GM21786 (cell line): ENCODE results near the gene RTN4IP1.
"Not testable (repeated sequence)": the region's sequence is repeated elsewhere in the genome, so short reads cannot be mapped to it uniquely, and the experiment has no call there.

Experiments
- ATAC-seq: cut with Tn5 transposase; IDR thresholded peaks from one replicate; pipeline ENCODE4 v1.9.1; 2021; ENCODE audit not compliant: unreplicated experiment

RTN4IP1 gene

GRCh38 chr6:106548926-106549455, 80.3 kb downstream of the RTN4IP1 start:
- ATAC-seq, result not testable (repeated sequence)

DNA sequence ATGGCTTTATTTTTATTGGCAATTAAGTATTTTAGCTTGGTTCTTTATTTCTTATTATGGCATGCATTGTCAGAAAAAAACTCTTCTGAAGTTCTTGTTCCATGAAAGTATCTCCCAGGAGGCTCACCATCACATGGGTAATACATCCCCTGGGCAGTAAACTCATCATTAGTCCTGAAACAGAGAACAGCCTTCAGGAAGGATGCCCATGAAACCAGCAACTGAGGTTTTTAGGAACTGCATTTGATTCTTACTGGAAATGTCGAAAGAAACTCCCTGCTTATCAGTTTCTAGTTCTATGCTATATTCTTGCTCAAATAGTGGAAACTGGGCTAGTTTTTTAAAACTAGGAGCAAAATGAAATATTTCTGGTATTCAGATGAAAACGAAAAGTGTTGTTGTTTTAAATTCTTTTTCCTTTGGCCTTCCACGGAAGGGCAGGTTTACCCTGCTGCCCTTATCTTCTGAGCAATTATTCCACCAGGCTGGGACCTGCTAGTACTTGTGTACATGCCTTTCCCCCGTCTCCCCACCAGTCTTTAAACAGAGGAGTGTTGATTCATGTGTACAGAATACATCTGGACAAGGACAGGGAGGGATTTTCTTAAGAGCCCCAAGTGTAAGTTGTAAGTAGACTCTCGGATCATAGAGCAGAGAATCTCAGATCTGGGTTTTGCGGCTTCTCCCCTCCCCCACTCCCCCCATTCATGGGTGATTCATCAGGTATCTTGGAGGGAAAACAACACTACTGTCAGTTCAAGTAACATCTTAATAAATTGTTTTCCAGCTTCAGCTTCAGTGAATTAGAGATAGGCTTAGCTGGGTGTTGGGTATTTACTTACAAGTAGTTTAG, 81.5 kb downstream of the RTN4IP1 start:
- ATAC-seq, result no peak

DNA sequence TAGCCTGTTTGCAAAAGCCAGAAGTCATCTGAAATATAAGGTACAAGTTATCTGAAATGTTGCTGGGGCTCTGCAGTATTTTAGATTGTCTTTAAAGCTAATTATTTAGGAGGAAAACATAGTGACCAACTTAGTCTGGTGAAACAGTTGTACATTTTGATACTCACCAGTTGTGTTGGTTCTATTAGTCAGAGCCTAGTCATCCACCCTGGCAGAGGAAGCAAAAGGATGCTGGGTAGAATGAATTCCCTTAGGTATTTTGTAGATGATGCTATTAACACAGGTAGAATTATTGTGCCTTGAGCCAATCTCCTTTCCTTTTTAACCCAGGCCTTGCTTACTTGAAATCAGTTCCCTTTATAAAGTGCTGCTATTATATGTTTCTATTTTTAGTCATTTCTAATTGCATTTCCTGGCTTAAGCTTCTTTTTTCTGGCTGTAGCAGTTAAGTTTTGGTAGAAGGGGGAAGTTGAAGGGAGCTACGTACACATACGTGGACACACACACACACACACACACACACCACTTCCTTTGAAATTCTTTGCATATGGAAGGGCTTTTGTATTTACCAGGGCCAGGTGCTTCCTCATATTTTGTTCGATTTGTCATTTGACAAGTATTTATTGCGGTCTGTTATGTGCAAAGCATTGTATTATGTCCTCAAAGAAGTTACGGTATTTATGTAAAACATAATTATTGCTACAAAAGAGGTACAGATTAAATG, 82.4 kb downstream of the RTN4IP1 start:
- ATAC-seq, result no peak

- ATAC-seq, result no peak
These were observed 83.0 kb downstream of the RTN4IP1 start for GRCh38 chr6:106546261-106546690.

- ATAC-seq, result no peak
These were observed 88.4 kb downstream of the RTN4IP1 start for GRCh38 chr6:106540907-106541306.

- ATAC-seq, result no peak
These were observed 88.9 kb downstream of the RTN4IP1 start for GRCh38 chr6:106540432-106540831.

GRCh38 chr6:106539936-106540335, 89.4 kb downstream of the RTN4IP1 start:
- ATAC-seq, result no peak

DNA sequence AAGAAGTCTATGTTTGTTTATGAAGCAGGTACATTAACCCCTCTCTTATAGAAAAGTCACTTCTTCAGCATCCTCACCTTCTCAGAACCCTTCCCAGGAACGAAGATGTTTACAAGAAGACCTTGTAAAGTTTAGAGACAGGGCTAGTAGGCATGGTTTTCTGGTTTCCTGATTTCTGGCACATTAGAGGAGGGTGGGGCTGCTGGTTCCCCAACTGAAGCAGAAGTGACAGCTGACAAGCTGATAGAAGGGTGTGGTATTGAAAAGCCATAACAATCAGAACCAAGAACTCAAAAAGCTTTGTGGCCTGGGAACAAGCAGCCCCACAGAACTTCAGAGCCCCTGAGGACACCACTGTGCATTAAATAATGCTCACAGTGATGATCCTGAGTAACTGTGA, 91.2 kb downstream of the RTN4IP1 start:
- no peak for ATAC-seq

DNA sequence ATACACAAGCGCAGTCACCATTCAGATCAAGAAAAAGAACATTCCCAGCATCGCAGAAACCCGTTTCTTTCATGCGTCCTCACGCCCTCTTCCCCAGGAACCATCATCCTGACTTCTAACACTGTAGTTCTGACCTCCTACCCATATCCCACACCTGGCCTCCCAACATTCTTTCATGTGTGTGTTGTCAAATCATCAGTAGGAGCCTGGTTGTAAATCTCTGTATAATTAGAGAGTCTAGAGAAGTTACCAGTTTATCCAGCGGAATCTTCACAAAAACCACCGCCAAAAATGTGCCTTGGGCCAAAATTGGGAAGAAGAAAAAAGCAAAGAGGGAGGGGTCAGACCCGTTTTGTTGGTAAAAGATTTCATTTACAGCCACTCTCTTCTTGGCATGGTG, 91.6 kb downstream of the RTN4IP1 start:
- ATAC-seq, result no peak

- ATAC-seq, result no peak
These were observed 92.4 kb downstream of the RTN4IP1 start for GRCh38 chr6:106536851-106537250.

DNA sequence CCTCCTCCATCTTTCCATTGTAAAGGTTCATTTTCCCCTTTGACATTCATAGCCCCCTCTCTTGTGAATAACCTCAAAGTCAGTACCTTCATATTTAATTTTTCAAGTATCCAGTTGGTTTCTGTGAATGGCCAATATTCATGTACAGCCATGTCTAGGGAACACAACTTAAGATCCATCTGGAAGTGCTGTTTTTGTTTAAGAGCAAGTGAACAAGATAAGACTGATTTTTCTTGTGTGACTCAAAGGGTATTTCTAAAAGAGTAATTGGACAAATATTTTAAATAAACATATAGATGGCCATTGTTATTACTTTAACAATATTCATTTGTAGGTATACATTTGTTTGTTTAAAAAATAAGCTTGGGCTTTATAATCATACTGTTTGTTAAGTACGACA, 92.9 kb downstream of the RTN4IP1 start:
- no peak for ATAC-seq

DNA sequence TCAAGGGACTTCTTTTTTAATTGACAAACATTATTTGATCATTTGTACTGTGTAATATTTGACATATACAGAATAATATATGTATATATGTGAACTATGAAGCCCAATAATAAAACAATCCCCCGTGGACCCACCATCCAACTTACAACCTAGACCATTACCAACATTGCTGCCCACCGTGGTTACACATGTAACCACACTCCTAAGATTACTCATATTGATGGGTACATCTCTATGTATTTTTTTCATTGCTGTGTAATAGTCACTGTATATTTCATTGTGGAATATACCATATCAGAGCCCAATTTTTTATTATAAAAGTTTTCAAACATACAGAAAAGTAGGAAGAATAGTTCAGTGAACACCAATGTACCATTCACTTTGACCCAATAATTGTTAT, 94.3 kb downstream of the RTN4IP1 start:
- no peak for ATAC-seq

GRCh38 chr6:106534564-106534982, 94.7 kb downstream of the RTN4IP1 start:
- peak; percentile 45 for ATAC-seq

GRCh38 chr6:106534004-106534403, 95.3 kb downstream of the RTN4IP1 start:
- ATAC-seq, result no peak

DNA sequence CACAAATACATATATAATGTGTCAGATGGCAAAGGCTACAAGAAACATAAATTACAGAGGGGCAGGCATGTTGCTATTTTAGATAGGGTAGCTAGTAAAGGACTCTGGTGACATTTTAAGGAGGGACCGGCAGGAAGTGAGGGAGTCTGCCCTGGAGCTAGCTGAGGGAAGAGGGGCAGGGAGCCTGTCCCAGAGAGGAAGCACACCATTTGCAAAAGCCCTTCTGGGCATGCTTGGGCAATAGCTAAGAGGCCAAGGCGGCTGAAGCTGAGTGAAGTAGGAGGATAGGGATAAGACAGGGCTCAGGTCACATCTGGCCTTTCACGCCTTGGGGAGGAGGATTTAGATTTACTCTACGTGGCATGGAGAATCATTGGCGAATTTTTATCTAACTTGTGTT, 96.2 kb downstream of the RTN4IP1 start:
- ATAC-seq, result no peak

GRCh38 chr6:106530502-106530901, 98.8 kb downstream of the RTN4IP1 start:
- ATAC-seq, result no peak

DNA sequence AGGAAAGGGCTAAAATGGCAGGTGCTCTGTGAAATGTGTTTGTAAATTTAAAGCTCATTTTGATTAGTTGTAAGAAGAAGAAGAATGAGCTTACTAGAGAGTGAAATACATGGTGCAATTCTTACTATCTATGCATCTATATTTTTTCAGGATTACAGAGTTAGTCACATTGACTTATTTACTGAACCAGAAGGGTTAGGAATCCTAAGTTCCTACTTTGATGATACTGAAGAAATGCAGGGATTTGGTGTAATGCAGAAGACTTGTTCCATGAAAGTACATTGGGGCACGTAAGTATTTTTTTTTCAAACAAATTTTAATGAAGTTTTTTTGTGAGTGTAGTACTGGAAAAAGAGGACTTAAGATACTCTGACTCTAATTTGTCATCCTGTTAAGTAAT, 99.3 kb downstream of the RTN4IP1 start:
- no peak for ATAC-seq

- ATAC-seq, result no peak
These were observed 99.9 kb downstream of the RTN4IP1 start for GRCh38 chr6:106529438-106529837.

GRCh38 chr6:106528521-106528920, 100.8 kb downstream of the RTN4IP1 start:
- no peak for ATAC-seq

- ATAC-seq, result no peak
These were observed 101.3 kb downstream of the RTN4IP1 start for GRCh38 chr6:106527979-106528378.

GRCh38 chr6:106527117-106527516, 102.2 kb downstream of the RTN4IP1 start:
- ATAC-seq, result no peak

DNA sequence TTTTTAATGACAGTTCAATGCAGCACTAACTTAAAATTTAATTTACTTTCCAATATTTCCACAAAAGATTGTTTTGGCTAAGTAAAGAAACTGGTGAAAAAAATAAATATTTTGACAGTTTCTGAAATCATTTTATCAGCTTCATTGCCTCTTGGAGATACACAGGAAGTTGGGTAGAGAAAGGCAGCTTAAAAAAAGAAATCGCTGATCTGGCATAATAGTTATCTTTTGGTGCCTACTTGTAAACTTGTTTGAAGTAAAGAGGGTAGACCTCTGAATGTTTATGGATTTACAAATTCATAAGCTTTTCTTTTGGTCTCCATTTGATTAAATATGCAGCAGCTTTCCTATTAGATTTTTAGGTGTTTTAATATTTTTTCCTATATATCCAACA, 103.4 kb downstream of the RTN4IP1 start:
- ATAC-seq, result no peak
